Smooth muscle cell (in vitro differentiated cells): ENCODE measurements around the gene C12orf42. TPM values are rescaled to one million over a fixed set of nuclear protein-coding genes. Genes with fewer than 3 reads are reported as not detected.

Source experiments
- DNase-seq: peaks from one replicate; lab custom pipeline; 2025; ENCODE audit not compliant: unreplicated experiment; lab: John Stamatoyannopoulos, UW
- H2AFZ ChIP-seq: fragments of 200-600 bp; sonication (generic); 2 replicates; pipeline ENCODE4 v1.6.0; 2016; ENCODE audit warnings: antibody characterized with exemption, low read depth, mild to moderate bottlenecking
- H3F3A ChIP-seq: fragments of 200-600 bp; sonication (generic); 2 replicates; pipeline ENCODE4 v1.6.0; 2017; ENCODE audit warnings: antibody characterized with exemption, low read depth
- H3K27ac ChIP-seq: fragments of 200-600 bp; sonication (generic); 2 replicates; pipeline ENCODE4 v1.5.1; 2016; ENCODE audit warnings: low read depth, mild to moderate bottlenecking
- H3K27me3 ChIP-seq: fragments of 200-600 bp; sonication (generic); 2 replicates; pipeline ENCODE4 v1.6.1; 2016; ENCODE audit warnings: low read depth, mild to moderate bottlenecking
- H3K36me3 ChIP-seq: fragments of 200-600 bp; sonication (generic); 2 replicates; pipeline ENCODE4 v1.5.1; 2016; ENCODE audit warnings: low read depth
- H3K4me1 ChIP-seq: fragments of 200-600 bp; sonication (generic); 2 replicates; pipeline ENCODE4 v1.5.1; 2016; ENCODE audit warnings: low read depth
- H3K4me2 ChIP-seq: fragments of 200-600 bp; sonication (generic); 2 replicates; pipeline ENCODE4 v1.6.0; 2016; ENCODE audit warnings: mild to moderate bottlenecking
- H3K4me3 ChIP-seq: fragments of 200-600 bp; sonication (generic); 2 replicates; pipeline ENCODE4 v1.5.1; 2016; ENCODE audit warnings: mild to moderate bottlenecking
- H3K79me2 ChIP-seq: fragments of 200-600 bp; sonication (generic); 2 replicates; pipeline ENCODE4 v1.6.0; 2016; ENCODE audit warnings: low read depth, mild to moderate bottlenecking
- H3K9ac ChIP-seq: fragments of 200-600 bp; sonication (generic); 2 replicates; pipeline ENCODE4 v1.6.0; 2016; ENCODE audit warnings: low read depth
- H3K9me3 ChIP-seq: fragments of 200-600 bp; sonication (generic); replicated peaks from 2 replicates; pipeline ENCODE4 v1.5.1; 2016; ENCODE audit warnings: low read depth
- H4K20me1 ChIP-seq: fragments of 200-600 bp; sonication (generic); 2 replicates; pipeline ENCODE4 v1.6.0; 2016; ENCODE audit warnings: low read depth
- WGBS: methylation state at CpG from one replicate; pipeline ENCODE4 v1.1.7; 2016; ENCODE audit warnings: low lambda C conversion rate; 5-methylcytosine and 5-hydroxymethylcytosine counted together
- polyA plus RNA-seq: library from polyadenylated mRNA; unstranded; fragments of >200 nt; fragmentation: Nextera tagmentation; extraction: Ambion mirVana; gene quantifications from 2 replicates; pipeline ENCODE4 v1.2.1, GENCODE V29; 2016
- total RNA-seq: library from RNA; depleted of rRNA; stranded (reverse); fragments of >200 nt; gene quantifications from 2 replicates; pipeline ENCODE4 v1.2.3, GENCODE V29; 2014
- TF ChIP-seq, protein P1 (sequence below): fragments of 200-600 bp; sonication (generic); IDR thresholded peaks from 2 replicates; pipeline ENCODE4 v1.5.1; 2017; ENCODE audit warnings: borderline replicate concordance, mild to moderate bottlenecking, antibody characterized with exemption; ENCODE audit not compliant: insufficient read depth, poor library complexity, severe bottlenecking

The C12orf42 gene
- total and polyA plus RNA-seq, 2 experiments from 2014 or later = not detected

DNA sequence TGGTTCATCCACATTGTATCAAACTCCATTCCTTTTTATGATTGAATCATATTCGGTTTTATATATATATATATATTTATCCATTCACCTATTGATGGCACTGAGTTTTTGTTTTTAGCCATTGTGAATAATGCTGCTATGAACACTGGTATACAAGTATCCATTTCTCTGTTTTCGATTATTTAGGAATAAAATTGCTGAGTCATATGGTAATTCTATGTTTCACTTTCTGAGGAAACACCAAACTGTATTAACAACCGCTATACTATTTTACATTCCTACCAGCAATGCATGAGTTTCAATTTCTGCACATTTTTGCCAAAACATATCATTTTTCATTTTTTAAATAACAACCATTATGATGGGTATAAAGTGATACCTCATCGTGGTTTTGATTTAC, 104.7 kb downstream of the C12orf42 start:
- Histone ChIP-seq H4K20me1 (no peaks in the 10 kb centered on the region), H3F3A (no peaks in the 10 kb centered on the region), H3K27ac (no peak overlapping the region), H2AFZ (no peak overlapping the region), H3K79me2 (no peaks in the 10 kb centered on the region), H3K4me2 (no peak overlapping the region), H3K27me3 (no peaks in the 10 kb centered on the region), H3K4me1 (no peaks in the 10 kb centered on the region), H3K9ac (no peak overlapping the region), H3K9me3 (no peaks in the 10 kb centered on the region), H3K4me3 (no peak overlapping the region), H3K36me3 (no peaks in the 10 kb centered on the region)
- TF ChIP-seq, protein P1, sequence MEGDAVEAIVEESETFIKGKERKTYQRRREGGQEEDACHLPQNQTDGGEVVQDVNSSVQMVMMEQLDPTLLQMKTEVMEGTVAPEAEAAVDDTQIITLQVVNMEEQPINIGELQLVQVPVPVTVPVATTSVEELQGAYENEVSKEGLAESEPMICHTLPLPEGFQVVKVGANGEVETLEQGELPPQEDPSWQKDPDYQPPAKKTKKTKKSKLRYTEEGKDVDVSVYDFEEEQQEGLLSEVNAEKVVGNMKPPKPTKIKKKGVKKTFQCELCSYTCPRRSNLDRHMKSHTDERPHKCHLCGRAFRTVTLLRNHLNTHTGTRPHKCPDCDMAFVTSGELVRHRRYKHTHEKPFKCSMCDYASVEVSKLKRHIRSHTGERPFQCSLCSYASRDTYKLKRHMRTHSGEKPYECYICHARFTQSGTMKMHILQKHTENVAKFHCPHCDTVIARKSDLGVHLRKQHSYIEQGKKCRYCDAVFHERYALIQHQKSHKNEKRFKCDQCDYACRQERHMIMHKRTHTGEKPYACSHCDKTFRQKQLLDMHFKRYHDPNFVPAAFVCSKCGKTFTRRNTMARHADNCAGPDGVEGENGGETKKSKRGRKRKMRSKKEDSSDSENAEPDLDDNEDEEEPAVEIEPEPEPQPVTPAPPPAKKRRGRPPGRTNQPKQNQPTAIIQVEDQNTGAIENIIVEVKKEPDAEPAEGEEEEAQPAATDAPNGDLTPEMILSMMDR = no peak
- WGBS = 92% methylated on average over 4 of the region's 4 CpGs
- no peak for DNase-seq

DNA sequence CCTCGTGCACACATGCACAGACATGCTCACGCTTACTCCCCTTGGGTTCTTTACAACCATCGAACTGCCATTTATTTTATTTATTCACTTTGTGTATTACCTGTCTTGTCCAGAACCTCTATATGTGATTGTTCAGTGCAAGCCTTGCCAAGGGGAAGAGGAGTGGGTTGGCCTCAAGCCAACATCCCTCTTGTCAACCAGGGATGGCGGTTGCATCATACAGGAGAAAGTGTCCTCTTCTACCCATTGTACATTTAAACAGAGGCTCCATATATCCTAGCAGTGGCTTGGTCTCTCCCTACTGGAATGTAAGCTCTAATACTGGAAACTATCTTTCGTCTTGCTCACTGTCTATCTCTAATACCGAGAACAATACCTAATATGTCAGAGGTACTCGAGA, 108.4 kb downstream of the C12orf42 start:
- Histone ChIP-seq H3F3A (no peaks in the 10 kb centered on the region), H3K27ac (no peak overlapping the region), H3K4me3 (no peak overlapping the region), H3K36me3 (no peaks in the 10 kb centered on the region), H3K79me2 (no peaks in the 10 kb centered on the region), H3K27me3 (no peaks in the 10 kb centered on the region), H2AFZ (no peak overlapping the region), H3K4me2 (no peak overlapping the region), H3K9me3 (no peaks in the 10 kb centered on the region), H3K9ac (no peak overlapping the region), H3K4me1 (no peaks in the 10 kb centered on the region), H4K20me1 (no peaks in the 10 kb centered on the region)
- TF ChIP-seq, protein P1 = no peak
- WGBS = 91% methylated on average over 7 of the region's 7 CpGs
- DNase-seq = no peak

DNA sequence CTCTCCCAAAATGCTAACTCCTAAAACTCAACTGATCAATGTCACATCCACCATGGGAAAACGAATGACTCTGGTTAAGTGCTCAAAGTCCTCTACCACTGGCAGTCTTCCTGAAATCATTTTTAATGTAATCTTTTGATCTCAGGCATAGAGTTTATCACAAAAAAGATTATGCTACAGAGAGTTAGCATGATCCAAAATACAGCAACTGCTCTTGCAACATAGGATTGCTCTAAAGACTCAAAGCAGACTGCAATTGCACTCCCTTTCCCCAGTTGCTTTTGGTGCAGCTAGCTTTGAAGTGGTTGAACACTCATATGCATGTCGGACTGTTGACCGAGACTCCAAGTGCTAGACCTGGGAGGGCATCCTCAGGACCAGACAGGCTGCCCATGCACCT, 109.3 kb downstream of the C12orf42 start:
- no peaks in the 10 kb centered on the region for H3K36me3 ChIP-seq
- no peaks in the 10 kb centered on the region for H4K20me1 ChIP-seq
- no peak for DNase-seq
- no peak overlapping the region for H3K4me2 ChIP-seq
- no peaks in the 10 kb centered on the region for H3K79me2 ChIP-seq
- TF ChIP-seq, protein P1 = no peak
- H3K27ac ChIP-seq = no peak overlapping the region
- no peaks in the 10 kb centered on the region for H3K4me1 ChIP-seq
- no peaks in the 10 kb centered on the region for H3K27me3 ChIP-seq
- no peak overlapping the region for H3K4me3 ChIP-seq
- no peak overlapping the region for H2AFZ ChIP-seq
- 90% methylated on average over 3 of the region's 3 CpGs for WGBS
- H3K9ac ChIP-seq = no peak overlapping the region
- no peaks in the 10 kb centered on the region for H3K9me3 ChIP-seq
- H3F3A ChIP-seq = no peaks in the 10 kb centered on the region

DNA sequence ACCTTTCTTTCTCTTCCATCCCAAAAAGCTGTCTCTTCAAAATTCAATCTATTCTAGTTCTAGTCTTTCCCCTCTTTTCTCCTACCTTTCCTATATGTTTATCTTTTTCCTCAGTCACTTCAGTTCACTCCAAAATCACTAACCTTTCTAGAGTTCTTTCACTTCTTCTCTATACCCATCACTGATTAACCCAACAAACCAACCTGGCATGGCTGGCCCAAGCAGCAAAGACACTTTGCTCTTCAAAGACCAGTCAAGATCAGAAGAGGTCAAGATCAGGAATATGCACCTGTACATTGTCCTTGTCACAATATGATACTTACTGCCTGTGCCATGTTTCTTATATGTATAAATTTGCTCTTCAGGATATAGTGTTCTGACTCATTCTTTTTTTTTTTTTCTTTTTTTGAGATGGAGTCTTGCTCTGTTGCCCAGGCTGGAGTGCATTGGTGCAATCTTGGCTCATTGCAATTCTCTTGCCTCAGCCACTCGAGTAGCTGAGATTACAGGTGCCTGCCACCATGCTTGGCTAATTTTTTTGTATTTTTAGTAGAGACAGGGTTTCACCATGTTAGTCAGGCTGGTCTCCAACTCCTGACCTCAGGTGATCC, 112.9 kb downstream of the C12orf42 start:
- H4K20me1 ChIP-seq = no peaks in the 10 kb centered on the region
- no peak overlapping the region for H2AFZ ChIP-seq
- H3K4me1 ChIP-seq = no peaks in the 10 kb centered on the region
- no peak for DNase-seq
- H3K27me3 ChIP-seq = no peaks in the 10 kb centered on the region
- H3K9ac ChIP-seq = no peak overlapping the region
- 73% methylated on average over 1 of the region's 1 CpG for WGBS
- TF ChIP-seq, protein P1 = no peak
- no peaks in the 10 kb centered on the region for H3F3A ChIP-seq
- no peaks in the 10 kb centered on the region for H3K36me3 ChIP-seq
- H3K9me3 ChIP-seq = no peaks in the 10 kb centered on the region
- no peaks in the 10 kb centered on the region for H3K79me2 ChIP-seq
- no peak overlapping the region for H3K4me3 ChIP-seq
- H3K4me2 ChIP-seq = no peak overlapping the region
- H3K27ac ChIP-seq = no peak overlapping the region
